PC-3 (cell line): ENCODE measurements around the gene MRTFA.

Experiments used
- EZH2 ChIP-seq: fragments of 300-600 bp; sonication (generic); IDR thresholded peaks from one replicate; pipeline ENCODE4 v1.6.1; 2017; ENCODE audit warnings: antibody characterized with exemption, mild to moderate bottlenecking, low read length; ENCODE audit not compliant: unreplicated experiment
- EZH2phosphoT487 ChIP-seq: fragments of 300-600 bp; sonication (generic); IDR thresholded peaks from 2 replicates; pipeline ENCODE4 v1.6.1; 2018; ENCODE audit warnings: mild to moderate bottlenecking, antibody characterized with exemption, low read length, borderline replicate concordance
- TF ChIP-seq, protein P1 (sequence below): fragments of 300-600 bp; sonication (generic); conservative IDR thresholded peaks from 2 replicates; pipeline ENCODE4 v1.5.1; 2017; ENCODE audit warnings: antibody characterized with exemption, low read depth, mild to moderate bottlenecking, low read length

DNA sequence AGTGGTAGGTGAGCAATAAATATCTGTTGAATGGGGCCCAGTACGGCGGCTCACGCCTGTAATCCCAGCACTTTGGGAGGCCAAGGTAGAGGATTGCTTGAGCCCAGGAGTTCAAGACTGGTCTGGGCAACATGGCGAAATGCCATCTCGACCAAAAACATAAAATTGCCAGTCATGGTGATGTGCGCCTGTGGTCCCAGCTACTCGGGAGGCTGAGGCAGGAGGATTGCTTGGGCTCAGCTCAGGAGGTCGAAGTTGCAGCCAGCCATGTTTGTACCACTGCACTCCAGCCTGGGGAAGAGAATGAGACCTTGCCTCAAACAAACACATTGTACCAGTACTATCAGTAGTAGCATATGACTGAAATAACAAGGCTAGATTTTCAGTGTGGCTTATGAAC, 262.0 kb downstream of the MRTFA start:
- TF ChIP-seq, protein P1, sequence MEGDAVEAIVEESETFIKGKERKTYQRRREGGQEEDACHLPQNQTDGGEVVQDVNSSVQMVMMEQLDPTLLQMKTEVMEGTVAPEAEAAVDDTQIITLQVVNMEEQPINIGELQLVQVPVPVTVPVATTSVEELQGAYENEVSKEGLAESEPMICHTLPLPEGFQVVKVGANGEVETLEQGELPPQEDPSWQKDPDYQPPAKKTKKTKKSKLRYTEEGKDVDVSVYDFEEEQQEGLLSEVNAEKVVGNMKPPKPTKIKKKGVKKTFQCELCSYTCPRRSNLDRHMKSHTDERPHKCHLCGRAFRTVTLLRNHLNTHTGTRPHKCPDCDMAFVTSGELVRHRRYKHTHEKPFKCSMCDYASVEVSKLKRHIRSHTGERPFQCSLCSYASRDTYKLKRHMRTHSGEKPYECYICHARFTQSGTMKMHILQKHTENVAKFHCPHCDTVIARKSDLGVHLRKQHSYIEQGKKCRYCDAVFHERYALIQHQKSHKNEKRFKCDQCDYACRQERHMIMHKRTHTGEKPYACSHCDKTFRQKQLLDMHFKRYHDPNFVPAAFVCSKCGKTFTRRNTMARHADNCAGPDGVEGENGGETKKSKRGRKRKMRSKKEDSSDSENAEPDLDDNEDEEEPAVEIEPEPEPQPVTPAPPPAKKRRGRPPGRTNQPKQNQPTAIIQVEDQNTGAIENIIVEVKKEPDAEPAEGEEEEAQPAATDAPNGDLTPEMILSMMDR: no peak
- no peak for TF ChIP-seq EZH2
- TF ChIP-seq EZH2phosphoT487: no peak
